Left ventricle myocardium inferior (tissue), 1 donor: Measurements from ENCODE around the gene LRMDA. TPM values are rescaled to one million over a fixed set of nuclear protein-coding genes. Genes with fewer than 3 reads are reported as not detected.

Experiments
- DNase-seq: peaks from one replicate; pipeline ENCODE4 v3.0.0-alpha.2; 2020
- H3K27ac ChIP-seq: fragments of 200-600 bp; replicated peaks from 2 replicates; pipeline ENCODE4 v1.8.0; 2021
- H3K27me3 ChIP-seq: fragments of 200-600 bp; 2 replicates; pipeline ENCODE4 v1.8.0; 2021; ENCODE audit warnings: low read depth
- H3K36me3 ChIP-seq: fragments of 200-600 bp; 2 replicates; pipeline ENCODE4 v1.8.0; 2021
- H3K4me1 ChIP-seq: fragments of 200-600 bp; 2 replicates; pipeline ENCODE4 v1.8.0; 2021
- H3K4me3 ChIP-seq: fragments of 200-600 bp; 2 replicates; pipeline ENCODE4 v1.8.0; 2021; ENCODE audit warnings: mild to moderate bottlenecking, moderate library complexity
- H3K9me3 ChIP-seq: fragments of 200-600 bp; replicated peaks from 2 replicates; pipeline ENCODE4 v1.8.0; 2021
- CTCF ChIP-seq: fragments of 200-600 bp; IDR thresholded peaks from 2 replicates; pipeline ENCODE4 v1.8.0; 2021; ENCODE audit warnings: antibody characterized with exemption, mild to moderate bottlenecking, borderline replicate concordance
- intact Hi-C: fragments of 100-400 bp; cut with micrococcal nuclease; formaldehyde crosslinking; loops from one replicate; pipeline ENCODE4 v1.11.0; 2022
- total RNA-seq: library from RNA; stranded (reverse); fragmentation: NEBNext Ultra II Directional; extraction: Animal tissue kit (Norgen Biotek cat#: 25700); gene quantifications from one replicate; pipeline ENCODE4 v1.2.1, GENCODE V29; 2021
- donor health status: DM: no; HTN: yes; CAD: no; lungs with severe emphysema.

Gene LRMDA
- total RNA-seq, 1 donor from 2014 or later: 18.7 TPM

- peaks cover 15% of the 10 kb centered on the region for H3K4me1 ChIP-seq
- H3K4me3 ChIP-seq: no peak overlapping the region
These were observed 166.5 kb downstream of the LRMDA start for GRCh38 chr10:75597773-75598440.

GRCh38 chr10:75598998-75599397, 167.6 kb downstream of the LRMDA start:
- Histone ChIP-seq H3K4me3 (no peak overlapping the region), H3K36me3 (no peaks in the 10 kb centered on the region), H3K4me1 (peaks cover 15% of the 10 kb centered on the region), H3K27ac (no peak overlapping the region), H3K9me3 (no peaks in the 10 kb centered on the region), H3K27me3 (no peaks in the 10 kb centered on the region)
- no peak for TF ChIP-seq CTCF
- intact Hi-C loops: no loop called here
- no peak for DNase-seq

More at GRCh38 chr10:75597773-75598440, 166.5 kb downstream of the LRMDA start:
- Histone ChIP-seq H3K36me3 (no peaks in the 10 kb centered on the region), H3K9me3 (no peaks in the 10 kb centered on the region), H3K27ac (no peak overlapping the region), H3K27me3 (no peaks in the 10 kb centered on the region)
- no peak for DNase-seq
- intact Hi-C loops: no loop called here
- TF ChIP-seq CTCF: no peak

GRCh38 chr10:75599875-75600648, 168.6 kb downstream of the LRMDA start:
- no peak for TF ChIP-seq CTCF
- H3K27ac ChIP-seq: no peak overlapping the region
- DNase-seq: no peak
- H3K27me3 ChIP-seq: no peaks in the 10 kb centered on the region
- no peak overlapping the region for H3K4me3 ChIP-seq
- intact Hi-C loops: no loop called here
- no peaks in the 10 kb centered on the region for H3K36me3 ChIP-seq
- H3K9me3 ChIP-seq: no peaks in the 10 kb centered on the region
- H3K4me1 ChIP-seq: peaks cover 21% of the 10 kb centered on the region

GRCh38 chr10:75600833-75601232, 169.4 kb downstream of the LRMDA start:
- no peak for TF ChIP-seq CTCF
- intact Hi-C loops: no loop called here
- Histone ChIP-seq H3K27ac (no peak overlapping the region), H3K9me3 (no peaks in the 10 kb centered on the region), H3K27me3 (no peaks in the 10 kb centered on the region), H3K4me3 (no peak overlapping the region), H3K4me1 (peaks cover 28% of the 10 kb centered on the region), H3K36me3 (no peaks in the 10 kb centered on the region)
- DNase-seq: no peak

- intact Hi-C loops: no loop called here
These were observed 170.9 kb downstream of the LRMDA start for GRCh38 chr10:75602341-75602740.

More at GRCh38 chr10:75602341-75602740, 170.9 kb downstream of the LRMDA start:
- Histone ChIP-seq H3K4me3 (no peak overlapping the region), H3K27me3 (no peaks in the 10 kb centered on the region), H3K4me1 (peaks cover 42% of the 10 kb centered on the region), H3K36me3 (no peaks in the 10 kb centered on the region), H3K9me3 (no peaks in the 10 kb centered on the region), H3K27ac (no peak overlapping the region)
- TF ChIP-seq CTCF: no peak
- no peak for DNase-seq
